D721Med (cell line): ENCODE results near the gene AGL.

ENCODE experiments used
- DNase-seq: peaks from one replicate; pipeline ENCODE4 v3.0.0; 2011; ENCODE audit warnings: low spot score; ENCODE audit not compliant: insufficient read length
- FAIRE-seq: peaks from 2 replicates; lab custom pipeline; 2011; peaks lifted over from hg19 to GRCh38; lab: Jason Lieb, UNC
- CTCF ChIP-seq: IDR thresholded peaks from 2 replicates; pipeline ENCODE4 v1.5.1; 2012; ENCODE audit warnings: mild to moderate bottlenecking, control low read depth; ENCODE audit not compliant: insufficient read depth; ENCODE audit errors: missing control alignments

Gene AGL

DNA sequence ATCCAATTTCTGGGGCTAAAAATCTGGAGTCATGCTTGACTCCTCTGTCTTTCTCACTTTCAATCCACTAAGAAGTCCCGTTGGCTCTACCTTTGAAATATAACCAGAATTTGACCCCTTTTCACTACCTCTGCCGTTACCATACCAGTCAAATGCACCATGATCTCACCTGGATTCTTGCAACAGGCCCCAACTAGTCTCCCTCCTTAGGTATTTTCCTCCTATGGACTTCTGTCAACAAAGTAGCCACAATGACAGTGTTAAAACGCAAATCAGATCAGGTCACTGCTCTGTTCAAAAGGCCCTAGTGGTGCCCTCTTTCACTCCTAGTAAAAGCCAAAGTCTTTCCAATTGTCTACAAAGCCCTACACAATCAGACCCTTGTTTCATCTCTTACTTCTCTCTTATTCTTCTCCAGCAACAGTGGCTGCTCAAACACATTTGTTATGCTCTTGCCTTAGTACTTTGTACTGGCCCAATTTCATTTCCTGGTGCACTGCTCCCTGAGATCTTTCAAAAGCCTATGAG, 35.7 kb upstream of the AGL start:
- no peak for TF ChIP-seq CTCF
- FAIRE-seq: no peak
- DNase-seq: no peak

GRCh38 chr1:99816656-99817055, 33.5 kb upstream of the AGL start:
- no peak for DNase-seq
- TF ChIP-seq CTCF: no peak
- FAIRE-seq: no peak

GRCh38 chr1:99818063-99818699, 32.0 kb upstream of the AGL start:
- DNase-seq: no peak
- TF ChIP-seq CTCF: no peak
- no peak for FAIRE-seq

DNA sequence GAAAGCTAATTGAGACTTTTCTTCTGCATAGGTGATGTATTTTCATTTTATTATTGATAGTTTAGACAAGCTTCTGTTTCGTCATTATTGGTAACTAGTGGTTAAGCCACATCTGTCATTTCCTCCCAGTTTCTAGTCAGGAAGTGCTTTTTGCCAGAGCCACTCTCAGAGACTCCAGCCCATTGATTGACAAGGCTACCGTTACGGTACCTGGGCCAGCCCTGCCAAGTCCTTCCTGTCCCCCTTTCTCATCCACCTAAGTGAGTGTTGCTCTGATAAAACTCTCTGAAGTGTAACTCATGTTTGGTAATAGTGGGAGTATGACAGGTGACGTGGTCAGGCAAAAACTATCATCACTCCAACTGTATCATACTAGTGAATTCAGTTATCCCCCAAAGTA, 29.6 kb upstream of the AGL start:
- FAIRE-seq (no peak), DNase-seq (no peak)
- no peak for TF ChIP-seq CTCF

DNA sequence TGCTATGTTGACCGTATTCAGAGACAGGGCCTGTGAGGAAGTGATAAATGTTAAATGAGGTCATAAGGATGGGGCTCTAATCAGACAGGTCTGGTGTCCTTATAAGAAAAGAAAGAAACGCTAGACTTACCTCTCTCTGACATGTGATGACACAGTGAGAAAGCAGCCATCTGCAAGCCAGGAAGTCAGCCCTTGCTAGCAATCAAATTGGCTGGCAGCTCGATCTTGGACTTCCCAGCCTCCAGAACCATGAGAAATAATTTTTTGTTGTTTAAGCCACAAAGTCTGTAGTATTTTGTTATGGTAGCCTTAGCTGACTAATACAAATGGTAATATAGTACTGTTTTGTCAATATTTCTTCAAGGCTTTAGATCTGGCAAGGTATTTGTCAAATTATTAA, 25.1 kb upstream of the AGL start:
- no peak for FAIRE-seq
- DNase-seq: no peak
- no peak for TF ChIP-seq CTCF

- DNase-seq (no peak), FAIRE-seq (no peak)
- TF ChIP-seq CTCF: no peak
These were observed 24.5 kb upstream of the AGL start for GRCh38 chr1:99825702-99826101.

GRCh38 chr1:99827970-99828369, 22.2 kb upstream of the AGL start:
- no peak for TF ChIP-seq CTCF
- FAIRE-seq (no peak), DNase-seq (no peak)
